ENCODE measurements around the gene NIM1K.
"Not testable (repeated sequence)": the region's sequence is repeated elsewhere in the genome, so short reads cannot be mapped to it uniquely, and the experiment has no call there.

Gene NIM1K

GRCh38 chr5:43232943-43233833, 41.2 kb downstream of the NIM1K start:
- no peak for DNase-seq

- DNase-seq: no peak
These were observed 41.9 kb downstream of the NIM1K start for GRCh38 chr5:43233946-43234345.

- no peak for DNase-seq
These were observed 44.8 kb downstream of the NIM1K start for GRCh38 chr5:43236653-43237355.

GRCh38 chr5:43242196-43242595, 50.2 kb downstream of the NIM1K start:
- no peak for DNase-seq

GRCh38 chr5:43243270-43243669, 51.2 kb downstream of the NIM1K start:
- no peak for DNase-seq

GRCh38 chr5:43244823-43245565, 53.0 kb downstream of the NIM1K start:
- no peak for DNase-seq

- DNase-seq: no peak
These were observed 53.8 kb downstream of the NIM1K start for GRCh38 chr5:43245724-43246385.

- no peak for DNase-seq
These were observed 59.7 kb downstream of the NIM1K start for GRCh38 chr5:43251754-43252153.

- DNase-seq: no peak
These were observed 63.7 kb downstream of the NIM1K start for GRCh38 chr5:43255704-43256103.

- no peak for DNase-seq
These were observed 64.4 kb downstream of the NIM1K start for GRCh38 chr5:43256261-43256966.

- no peak for DNase-seq
These were observed 66.1 kb downstream of the NIM1K start for GRCh38 chr5:43258116-43258515.

- not testable (repeated sequence) for DNase-seq
These were observed 70.2 kb downstream of the NIM1K start for GRCh38 chr5:43262269-43262668.

GRCh38 chr5:43268188-43268820, 76.3 kb downstream of the NIM1K start:
- DNase-seq: no peak

GRCh38 chr5:43270645-43271044, 78.6 kb downstream of the NIM1K start:
- no peak for DNase-seq

- no peak for DNase-seq
These were observed 81.5 kb downstream of the NIM1K start for GRCh38 chr5:43273552-43273951.

- DNase-seq: no peak
These were observed 82.5 kb downstream of the NIM1K start for GRCh38 chr5:43274435-43275114.

- no peak for DNase-seq
These were observed 83.4 kb downstream of the NIM1K start for GRCh38 chr5:43275391-43275790.

GRCh38 chr5:43279548-43280274, 87.7 kb downstream of the NIM1K start:
- no peak for DNase-seq

GRCh38 chr5:43281840-43282658, 90.0 kb downstream of the NIM1K start:
- DNase-seq: no peak

- no peak for DNase-seq
These were observed 94.6 kb downstream of the NIM1K start for GRCh38 chr5:43286623-43287022.

Data from activated CD4-positive, alpha-beta T cell treated with anti-CD3 and anti-CD28 coated beads for 1 hour (primary cell).